Fibroblast of mammary gland (primary cell): Measurements from ENCODE around the gene DGKB.
A peak's percentile ranks its signal among the peaks of the same experiment; 100 is the strongest.

Experiments used
- DNase-seq: peaks from one replicate; pipeline ENCODE4 v3.0.0-alpha.2; 2010; ENCODE audit warnings: low read depth
- H3K4me3 ChIP-seq: 2 replicates; pipeline ENCODE4 v1.5.1; 2011; ENCODE audit warnings: low read depth, mild to moderate bottlenecking, low read length, moderate library complexity; ENCODE audit not compliant: control insufficient read depth
- TF ChIP-seq, protein P1 (sequence below): conservative IDR thresholded peaks from 2 replicates; pipeline ENCODE4 v1.5.1; 2011; ENCODE audit warnings: low read depth, low read length, inconsistent platforms; ENCODE audit not compliant: control insufficient read depth, insufficient read depth

The DGKB gene

GRCh38 chr7:14899030-14899429 lies 3.5 kb downstream of the DGKB start:
- peak; percentile 56 for DNase-seq
- no peak overlapping the region for H3K4me3 ChIP-seq
- TF ChIP-seq, protein P1, sequence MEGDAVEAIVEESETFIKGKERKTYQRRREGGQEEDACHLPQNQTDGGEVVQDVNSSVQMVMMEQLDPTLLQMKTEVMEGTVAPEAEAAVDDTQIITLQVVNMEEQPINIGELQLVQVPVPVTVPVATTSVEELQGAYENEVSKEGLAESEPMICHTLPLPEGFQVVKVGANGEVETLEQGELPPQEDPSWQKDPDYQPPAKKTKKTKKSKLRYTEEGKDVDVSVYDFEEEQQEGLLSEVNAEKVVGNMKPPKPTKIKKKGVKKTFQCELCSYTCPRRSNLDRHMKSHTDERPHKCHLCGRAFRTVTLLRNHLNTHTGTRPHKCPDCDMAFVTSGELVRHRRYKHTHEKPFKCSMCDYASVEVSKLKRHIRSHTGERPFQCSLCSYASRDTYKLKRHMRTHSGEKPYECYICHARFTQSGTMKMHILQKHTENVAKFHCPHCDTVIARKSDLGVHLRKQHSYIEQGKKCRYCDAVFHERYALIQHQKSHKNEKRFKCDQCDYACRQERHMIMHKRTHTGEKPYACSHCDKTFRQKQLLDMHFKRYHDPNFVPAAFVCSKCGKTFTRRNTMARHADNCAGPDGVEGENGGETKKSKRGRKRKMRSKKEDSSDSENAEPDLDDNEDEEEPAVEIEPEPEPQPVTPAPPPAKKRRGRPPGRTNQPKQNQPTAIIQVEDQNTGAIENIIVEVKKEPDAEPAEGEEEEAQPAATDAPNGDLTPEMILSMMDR: no peak

DNA sequence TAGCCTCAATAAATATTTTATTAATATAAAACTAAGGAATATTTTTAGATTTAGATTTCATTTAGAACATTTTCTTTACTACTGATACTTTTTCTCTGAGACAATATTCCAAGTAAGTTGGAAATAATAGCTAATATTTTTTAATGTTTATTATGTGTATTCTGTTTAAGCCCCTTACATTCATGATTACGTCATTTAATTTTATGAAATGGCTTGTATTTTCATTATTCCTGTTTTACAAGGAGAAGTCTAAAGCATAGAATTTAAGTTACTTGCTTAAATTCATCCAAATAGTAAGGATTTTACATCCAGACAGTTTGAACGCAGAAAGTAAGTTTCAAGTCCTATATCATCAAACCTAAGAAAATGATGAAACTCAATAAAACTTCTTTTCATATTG lies 6.1 kb downstream of the DGKB start:
- TF ChIP-seq, protein P1: no peak
- no peak for DNase-seq
- no peak overlapping the region for H3K4me3 ChIP-seq

- no peak for DNase-seq
- TF ChIP-seq, protein P1: no peak
- no peak overlapping the region for H3K4me3 ChIP-seq
Observed at GRCh38 chr7:14894826-14895225, 7.7 kb downstream of the DGKB start.

GRCh38 chr7:14892961-14893360 lies 9.6 kb downstream of the DGKB start:
- no peak for DNase-seq
- no peak overlapping the region for H3K4me3 ChIP-seq
- TF ChIP-seq, protein P1: no peak

GRCh38 chr7:14891289-14891688 lies 11.3 kb downstream of the DGKB start:
- TF ChIP-seq, protein P1: no peak
- no peak overlapping the region for H3K4me3 ChIP-seq
- DNase-seq: no peak

DNA sequence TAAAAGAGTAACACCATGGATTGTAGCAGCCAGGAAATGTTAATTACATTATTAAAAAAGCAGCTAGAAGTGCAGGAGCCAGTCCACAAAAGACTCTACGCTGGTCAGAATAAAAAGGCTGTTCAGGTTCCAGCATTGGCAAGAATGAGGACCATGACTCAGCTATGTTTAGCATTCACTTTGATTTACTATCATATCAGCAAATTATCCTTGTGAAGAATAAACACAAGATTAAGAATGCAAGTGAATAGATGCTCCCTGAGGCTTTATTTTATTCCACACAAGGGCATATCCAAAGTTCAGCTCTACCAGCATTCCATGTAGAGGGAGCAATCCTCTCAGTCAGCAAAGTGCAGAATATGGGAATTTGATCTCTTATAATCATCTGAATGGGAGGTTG lies 13.6 kb downstream of the DGKB start:
- no peak overlapping the region for H3K4me3 ChIP-seq
- DNase-seq: peak; percentile 19
- TF ChIP-seq, protein P1: no peak

- DNase-seq: no peak
- H3K4me3 ChIP-seq: no peak overlapping the region
- TF ChIP-seq, protein P1: no peak
Observed at GRCh38 chr7:14886533-14886932, 16.0 kb downstream of the DGKB start.
